HG02938 (cell line): ENCODE data around the gene LMF2.
"Not testable (repeated sequence)": the region's sequence is repeated elsewhere in the genome, so short reads cannot be mapped to it uniquely, and the experiment has no call there.

Source experiments
- ATAC-seq: cut with Tn5 transposase; IDR thresholded peaks from one replicate; pipeline ENCODE4 v1.9.1; 2021; ENCODE audit warnings: mild to moderate bottlenecking, moderate library complexity; ENCODE audit not compliant: unreplicated experiment

Gene LMF2, protein sequence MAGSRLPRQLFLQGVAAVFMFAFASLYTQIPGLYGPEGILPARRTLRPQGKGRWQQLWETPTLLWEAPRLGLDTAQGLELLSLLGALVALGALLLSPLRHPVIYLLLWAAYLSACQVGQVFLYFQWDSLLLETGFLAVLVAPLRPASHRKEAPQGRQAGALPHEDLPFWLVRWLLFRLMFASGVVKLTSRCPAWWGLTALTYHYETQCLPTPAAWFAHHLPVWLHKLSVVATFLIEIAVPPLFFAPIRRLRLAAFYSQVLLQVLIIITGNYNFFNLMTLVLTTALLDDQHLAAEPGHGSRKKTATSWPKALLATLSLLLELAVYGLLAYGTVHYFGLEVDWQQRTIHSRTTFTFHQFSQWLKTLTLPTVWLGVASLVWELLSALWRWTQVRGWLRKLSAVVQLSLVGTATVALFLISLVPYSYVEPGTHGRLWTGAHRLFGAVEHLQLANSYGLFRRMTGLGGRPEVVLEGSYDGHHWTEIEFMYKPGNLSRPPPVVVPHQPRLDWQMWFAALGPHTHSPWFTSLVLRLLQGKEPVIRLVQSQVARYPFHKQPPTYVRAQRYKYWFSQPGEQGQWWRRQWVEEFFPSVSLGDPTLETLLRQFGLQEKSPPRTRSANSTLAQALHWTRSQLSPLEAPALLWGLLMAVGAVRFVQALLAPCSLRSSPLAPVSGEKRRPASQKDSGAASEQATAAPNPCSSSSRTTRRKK

DNA sequence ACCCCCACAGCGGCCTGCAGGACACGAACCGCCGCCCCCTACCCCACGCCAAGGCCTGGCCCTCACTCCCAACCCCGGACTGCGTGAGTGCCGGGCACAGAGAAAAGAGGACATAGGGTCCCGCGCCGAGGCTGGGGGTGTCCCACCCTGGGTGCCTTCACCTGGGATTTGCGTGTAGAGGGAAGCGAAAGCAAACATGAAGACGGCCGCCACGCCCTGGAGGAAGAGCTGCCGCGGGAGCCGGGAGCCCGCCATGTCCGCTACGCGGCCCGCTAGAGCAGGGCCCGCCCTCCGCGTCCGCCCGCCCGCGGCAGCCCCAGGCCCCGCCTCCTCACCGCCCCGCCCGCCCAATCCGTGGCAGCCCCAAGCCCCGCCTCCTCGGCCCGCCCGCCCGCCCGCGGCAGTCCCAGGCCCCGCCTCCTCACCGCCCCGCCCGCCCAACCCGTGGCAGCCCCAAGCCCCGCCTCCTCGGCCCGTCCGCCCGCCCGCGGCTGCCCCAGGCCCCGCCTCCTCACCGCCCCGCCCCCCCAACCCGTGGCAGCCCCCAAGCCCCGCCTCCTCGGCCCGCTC lies at the start of gene LMF2:
LMF2 (minus strand) TSS at position 282 of the 570 bp plus-strand sequence; CDS start at position 255, 27 bp downstream.
- peak; percentile 46 for ATAC-seq

DNA sequence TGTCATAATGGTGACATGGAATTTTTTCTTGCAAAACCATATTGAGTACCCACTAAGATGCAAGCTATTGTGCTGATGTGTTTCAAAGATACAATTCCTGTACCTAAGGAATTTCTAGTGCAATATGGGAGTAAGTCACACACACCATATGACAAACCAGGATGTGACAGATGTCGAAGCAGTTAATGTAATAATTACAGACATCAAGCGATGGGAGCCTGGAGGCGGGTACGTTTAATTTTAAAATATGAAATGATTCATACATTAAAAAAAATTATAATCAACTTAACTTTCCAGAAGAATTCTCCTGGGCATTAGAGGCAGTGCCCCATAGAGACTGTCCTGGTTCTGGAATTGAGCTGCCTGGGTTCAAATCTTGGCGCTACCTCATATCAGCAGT lies 49.2 kb upstream of the LMF2 start:
- ATAC-seq = no peak

DNA sequence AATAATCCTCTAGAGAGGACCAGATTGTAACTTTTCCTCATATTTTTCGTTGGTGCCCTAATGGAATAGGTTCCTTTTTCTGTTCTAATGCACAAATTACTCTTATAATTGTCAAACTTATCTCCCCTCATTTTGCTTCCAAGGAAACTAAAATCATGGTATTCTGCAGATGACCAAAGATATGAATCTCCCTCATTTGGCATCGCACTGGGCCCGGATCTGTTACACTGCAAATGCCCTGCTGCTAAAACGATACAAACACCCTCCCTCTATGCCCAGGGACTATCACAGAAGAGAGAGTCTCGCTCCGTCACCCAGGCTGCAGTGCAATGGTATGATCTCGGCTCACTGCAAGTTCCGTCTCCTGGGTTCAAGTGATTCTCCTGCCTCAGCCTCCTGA lies 45.8 kb upstream of the LMF2 start:
- no peak for ATAC-seq

DNA sequence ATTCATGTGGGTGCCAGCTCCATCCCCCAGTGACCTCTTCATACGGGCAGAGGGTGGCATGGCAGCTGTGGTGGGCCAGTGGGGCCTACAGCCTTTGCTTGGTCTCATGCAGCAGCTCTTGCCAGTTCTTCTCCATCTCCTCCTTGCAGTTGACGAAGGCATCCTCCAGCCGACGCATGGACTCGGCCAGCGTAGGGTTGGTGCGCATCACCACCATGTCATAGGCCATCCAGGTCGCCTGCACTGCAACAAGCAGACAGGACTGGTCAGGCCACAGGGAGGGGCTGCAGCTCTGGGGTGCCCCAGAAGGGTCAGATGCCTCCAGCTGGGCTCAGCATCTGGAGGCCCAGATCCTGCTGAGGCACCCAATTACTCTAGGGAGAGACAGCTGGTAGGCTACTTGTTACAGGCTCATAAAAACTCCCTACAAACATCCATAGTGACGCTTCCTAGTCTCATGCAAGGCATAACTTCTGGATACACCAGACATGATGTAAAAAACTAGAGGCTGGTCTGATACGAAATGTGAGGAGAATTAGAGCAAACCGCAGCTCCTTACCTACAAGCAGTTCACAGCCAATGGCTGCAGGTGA lies 43.8 kb upstream of the LMF2 start:
- no peak for ATAC-seq

DNA sequence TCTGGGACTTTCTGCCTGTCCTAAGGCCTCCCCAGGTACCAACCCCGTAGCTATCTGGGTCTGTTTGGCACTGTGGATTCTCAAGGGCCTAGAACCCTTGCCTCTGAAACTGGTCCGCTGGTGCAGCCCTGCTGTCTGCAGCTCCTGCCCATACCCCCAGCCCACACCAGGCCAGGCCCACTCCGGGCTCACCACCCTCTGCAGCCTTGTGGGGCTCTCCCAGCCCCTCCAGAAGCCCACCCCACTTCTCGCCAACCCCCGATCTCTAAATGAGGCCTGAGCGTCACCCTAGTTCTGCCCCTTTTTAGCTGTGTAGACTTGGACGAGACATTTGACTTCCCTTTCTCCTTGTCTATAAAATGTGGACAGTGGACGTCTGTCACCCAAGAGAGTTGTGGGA lies 42.9 kb upstream of the LMF2 start:
- no peak for ATAC-seq

DNA sequence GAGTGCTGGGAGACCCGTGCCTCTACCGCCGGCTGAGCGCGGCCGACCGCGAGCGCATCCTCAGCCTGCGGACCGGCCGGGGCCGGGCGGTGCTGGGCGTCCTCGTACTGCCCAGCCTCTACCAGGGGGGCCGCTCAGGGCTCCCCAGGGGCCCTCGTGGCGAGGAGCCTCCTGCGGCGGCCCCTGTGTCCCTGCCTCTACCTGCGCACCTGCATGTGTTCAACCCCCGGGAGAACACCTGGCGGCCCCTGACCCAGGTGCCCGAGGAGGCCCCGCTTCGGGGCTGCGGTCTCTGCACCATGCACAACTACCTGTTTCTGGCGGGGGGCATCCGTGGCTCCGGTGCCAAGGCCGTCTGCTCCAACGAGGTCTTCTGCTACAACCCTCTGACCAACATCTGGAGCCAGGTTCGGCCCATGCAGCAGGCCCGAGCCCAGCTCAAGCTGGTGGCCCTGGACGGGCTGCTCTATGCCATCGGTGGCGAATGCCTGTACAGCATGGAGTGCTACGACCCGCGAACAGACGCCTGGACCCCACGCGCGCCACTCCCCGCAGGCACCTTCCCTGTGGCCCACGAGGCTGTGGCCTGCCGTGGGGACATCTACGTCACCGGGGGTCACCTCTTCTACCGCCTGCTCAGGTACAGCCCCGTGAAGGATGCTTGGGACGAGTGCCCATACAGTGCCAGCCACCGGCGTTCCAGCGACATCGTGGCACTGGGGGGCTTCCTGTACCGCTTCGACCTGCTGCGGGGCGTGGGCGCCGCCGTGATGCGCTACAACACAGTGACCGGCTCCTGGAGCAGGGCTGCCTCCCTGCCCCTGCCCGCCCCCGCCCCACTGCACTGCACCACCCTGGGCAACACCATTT lies 41.7 kb upstream of the LMF2 start:
- ATAC-seq = no peak

DNA sequence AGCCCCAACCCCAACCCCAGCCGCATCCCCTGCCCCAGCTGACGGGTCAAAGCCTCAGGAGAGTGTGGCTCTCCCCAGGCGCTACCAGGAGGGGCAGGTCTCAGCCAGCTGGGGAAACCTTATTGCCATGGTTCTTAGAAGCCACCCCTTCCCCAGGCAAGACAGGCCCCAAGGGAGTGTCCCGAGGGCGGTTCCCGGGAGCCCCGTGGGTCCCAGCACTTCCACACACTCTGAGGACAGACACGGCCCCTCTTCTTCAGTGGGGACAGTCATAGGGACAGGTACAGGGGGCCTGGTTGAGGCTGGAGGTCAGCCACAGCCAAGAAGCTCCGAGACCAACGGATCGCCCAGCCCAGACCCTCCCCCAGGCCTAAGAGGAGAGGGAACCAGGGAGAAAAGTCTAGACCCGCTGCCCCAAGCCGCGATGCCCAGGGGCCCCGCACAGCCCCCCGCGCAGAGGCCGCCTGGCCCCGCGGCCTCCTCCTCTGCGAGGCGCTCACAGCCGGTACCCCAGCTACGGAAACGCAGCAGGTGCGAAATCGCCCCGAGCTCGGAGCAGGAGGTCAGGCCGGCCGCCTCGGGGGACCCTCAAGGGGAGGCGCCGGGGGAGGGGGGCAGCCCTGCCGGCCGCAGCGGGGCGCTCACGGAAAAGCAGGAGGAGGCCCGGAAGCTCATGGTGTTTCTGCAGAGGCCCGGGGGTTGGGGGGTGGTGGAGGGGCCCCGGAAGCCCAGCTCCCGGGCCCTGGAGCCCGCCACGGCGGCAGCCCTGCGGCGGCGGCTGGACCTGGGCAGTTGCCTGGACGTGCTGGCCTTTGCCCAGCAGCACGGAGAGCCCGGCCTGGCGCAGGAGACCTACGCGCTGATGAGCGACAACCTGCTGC lies 40.8 kb upstream of the LMF2 start:
- no peak for ATAC-seq

DNA sequence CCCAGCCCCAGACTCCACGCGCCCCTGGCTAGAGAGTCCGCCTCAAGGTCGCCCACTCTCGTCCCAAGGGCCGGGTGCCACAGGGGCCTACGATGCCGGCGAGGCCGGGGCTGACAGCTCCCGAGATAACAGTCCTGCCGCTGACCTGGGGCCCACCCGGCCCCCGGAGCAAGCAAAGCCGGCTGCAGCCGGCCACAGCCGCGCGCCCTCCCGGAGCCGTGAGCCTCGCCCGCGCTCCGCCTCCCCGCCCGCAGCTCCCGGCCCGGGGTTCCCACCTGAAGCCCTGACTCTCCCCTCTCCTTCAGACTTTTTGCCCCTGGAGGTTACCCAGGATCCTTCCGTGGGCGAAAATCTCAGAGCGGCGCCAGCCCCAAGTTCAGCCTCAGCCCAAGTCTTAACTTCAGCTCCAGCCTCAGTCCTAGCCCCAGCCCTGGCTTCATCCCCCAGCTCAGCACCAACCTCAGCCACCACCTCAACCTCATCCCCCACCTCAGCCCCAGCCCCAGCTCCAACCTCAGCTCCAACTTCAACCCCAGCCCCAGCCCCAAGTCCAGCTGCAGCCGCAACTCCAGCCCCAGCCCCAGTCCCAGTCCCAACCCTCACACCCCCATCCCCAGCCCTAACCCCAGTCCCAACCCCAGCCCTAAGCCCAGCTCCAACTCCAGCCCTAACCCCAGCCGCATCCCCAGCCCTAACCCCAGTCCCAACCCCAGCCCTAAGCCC lies 39.9 kb upstream of the LMF2 start:
- ATAC-seq = no peak

DNA sequence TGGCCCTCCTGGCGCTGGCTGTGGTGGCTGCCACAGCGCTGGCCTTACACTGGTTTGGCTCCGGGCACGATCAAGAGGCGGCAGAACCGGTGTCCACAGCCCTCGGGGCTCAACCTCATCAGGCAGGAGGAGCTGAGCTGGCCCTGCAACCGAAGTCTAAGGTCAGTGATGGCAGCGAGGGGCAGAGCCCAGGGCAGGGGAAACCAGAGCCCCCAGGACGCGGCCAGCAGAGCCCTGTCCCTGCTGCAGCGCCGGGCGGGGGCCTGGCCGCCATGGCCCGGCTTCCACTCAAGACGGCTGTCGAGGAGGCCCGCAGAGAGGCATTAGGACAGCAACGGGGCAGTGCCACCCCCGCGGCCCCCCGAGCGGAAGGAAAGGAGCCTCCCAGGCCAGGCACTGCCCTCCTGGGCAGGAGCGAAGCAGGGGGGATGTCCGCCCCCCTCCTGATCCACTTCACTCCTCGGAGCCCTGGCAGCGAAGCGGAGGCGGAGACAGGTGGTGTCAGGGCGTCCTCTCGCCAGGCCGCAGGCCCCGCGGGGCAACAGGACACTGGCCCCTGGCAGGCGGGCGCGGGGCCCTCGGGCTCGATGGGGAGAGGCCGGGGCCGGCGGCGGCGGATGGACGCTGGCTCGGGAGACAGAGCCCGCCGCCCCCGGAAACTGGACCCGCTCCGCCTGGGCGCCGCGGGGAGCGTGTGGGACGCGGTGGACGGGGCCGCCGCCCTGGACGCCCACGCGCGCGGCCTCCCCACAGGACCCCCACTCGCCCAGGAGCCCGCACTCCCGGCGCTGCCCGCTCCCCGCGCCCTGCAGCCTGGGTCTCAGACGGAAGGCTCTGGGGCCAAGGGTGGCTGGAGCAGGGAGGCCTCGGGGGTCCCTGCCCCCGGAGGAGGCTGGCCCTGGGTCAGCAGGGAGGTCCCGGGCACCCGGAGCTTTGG lies 39.1 kb upstream of the LMF2 start:
- ATAC-seq = no peak

DNA sequence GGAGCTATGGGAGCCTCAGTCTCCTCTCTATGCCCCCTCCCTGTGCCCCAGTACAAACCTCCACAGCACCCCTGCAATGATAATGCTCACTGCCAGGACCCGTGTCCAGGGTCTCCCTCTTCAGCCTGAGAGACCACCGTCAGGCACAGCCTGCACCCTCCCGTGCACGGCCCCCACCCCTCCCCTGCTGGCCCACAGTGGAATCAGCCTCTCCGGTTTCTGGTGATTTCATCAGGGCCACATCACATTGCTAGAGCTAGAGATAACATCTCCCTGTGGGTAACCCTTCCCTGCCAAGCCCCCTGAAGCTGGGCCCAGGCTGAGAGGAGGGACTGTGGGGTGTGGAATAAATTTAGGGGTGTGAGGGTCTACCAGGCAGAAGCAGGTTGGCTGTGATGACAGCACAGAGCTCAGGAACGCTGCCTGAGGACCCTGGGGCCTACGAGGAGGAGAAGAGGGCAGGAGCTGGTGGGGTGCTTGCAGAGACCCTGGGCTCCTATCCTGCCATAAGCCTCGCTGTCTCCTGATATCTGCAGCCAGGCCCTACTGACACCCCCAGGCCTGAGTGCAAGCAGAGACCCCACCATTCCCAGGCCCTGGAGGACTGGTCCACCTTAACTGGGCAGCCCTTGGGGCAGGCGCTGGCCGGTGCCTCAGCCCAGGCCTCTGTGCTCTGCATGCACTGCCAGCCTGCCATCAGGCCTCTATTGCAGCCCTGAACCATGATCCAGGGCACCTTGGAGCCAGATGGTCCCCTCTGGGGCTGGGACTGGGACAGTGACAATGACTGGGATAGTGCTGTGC lies 38.2 kb upstream of the LMF2 start, which contains the start of gene KLHDC7B:
KLHDC7B (plus strand) TSS at position 378 of the 804 bp plus-strand sequence; CDS start at position 723, 345 bp downstream.
- ATAC-seq = no peak

DNA sequence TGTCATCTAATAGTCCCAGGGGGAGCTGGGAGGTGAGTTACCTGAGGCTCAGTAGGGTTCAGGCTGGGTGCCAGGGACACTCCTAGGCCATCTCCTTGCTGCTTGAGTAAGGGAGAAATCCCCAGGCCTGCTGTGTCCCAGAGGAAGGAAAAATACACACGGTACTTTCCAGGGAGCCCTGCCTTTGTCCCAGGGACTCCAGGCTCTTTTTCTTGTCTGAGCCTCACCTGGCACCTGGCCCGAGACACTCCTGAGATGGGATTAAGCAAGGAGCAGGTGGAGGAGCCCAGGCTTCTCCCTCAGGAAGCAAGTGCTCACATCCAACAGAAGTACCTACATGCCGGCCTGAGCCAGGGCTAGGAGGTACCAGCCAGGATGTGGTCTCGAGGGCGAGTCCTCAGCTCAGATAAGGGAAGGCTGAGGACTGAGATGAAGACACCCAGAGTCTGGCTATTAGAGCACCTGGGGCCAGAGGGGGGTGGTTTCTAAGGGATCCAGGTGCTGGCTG lies 37.3 kb upstream of the LMF2 start:
- ATAC-seq = no peak

DNA sequence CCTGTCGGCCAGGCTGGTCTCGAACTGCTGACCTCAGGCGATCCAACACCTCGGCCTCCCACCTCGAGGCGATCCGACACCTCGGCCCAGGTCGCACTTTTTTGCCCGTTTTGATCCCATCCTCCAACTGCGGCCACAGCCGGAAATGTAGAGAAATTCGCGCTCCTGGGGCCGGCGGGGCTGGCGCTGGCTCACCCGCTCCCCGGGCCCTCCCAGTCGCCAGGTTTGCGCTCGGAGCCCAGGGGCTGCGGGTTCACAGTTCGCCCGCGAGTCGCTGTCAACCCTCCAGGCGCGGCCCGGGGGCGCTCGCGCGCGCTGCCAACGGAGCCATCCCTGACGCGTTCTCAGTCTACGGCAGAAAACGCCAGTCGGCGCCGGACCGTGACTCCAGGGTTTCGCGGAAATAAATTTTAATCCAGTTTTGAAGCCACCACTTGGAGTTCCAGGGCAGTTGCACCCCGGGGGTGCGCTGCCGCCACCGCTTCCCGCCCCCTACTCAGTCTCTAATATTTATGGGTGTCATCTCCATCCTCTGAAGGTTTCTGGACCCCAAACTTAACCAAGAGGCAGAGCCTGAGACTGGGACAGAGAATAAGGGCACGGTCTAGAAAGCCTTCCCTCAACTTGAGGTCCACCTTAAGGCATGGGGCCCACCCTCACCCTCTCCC lies 36.7 kb upstream of the LMF2 start:
- ATAC-seq = no peak

DNA sequence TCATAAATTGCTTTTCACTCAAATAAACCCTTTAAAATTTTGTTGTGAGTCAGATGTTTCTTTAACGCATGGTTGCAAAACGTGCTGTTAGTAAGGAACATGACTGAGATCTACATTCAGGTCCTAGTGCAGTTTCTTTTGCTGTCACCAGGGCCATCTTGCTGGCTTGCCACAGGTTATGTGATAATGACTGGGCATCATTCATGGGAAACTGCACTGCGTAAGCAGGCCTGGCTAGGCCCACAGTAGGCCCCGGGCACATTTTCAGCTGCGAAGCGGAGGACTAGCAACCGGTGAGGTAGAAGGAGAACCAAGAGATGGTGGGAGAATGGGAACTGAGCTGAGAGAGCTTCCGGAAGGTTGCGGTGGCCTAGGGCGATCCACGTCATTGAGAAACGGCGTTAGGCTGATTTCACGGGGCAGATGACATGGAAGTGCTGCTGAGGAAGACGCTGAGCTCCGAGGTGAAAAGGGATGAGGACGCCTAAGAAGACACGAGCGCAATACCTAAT lies 35.0 kb upstream of the LMF2 start:
- no peak for ATAC-seq

DNA sequence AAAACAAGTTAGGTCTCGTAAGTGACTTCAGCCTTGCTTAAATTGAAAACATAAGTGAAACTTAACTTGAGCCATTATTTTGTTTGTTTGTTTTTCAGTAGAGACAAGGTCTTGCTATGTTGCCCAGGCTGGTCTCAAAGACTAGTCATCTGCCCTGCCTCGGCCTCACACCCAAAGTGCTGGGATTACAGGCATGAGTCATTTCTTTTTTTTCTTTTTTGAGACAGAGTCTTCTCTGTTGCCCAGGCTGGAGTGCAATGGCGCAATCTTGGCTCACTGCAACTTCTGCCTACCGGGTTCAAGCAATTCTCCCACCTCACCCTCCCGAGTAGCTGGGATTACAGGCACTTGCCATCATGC lies 34.1 kb upstream of the LMF2 start:
- not testable (repeated sequence) for ATAC-seq

DNA sequence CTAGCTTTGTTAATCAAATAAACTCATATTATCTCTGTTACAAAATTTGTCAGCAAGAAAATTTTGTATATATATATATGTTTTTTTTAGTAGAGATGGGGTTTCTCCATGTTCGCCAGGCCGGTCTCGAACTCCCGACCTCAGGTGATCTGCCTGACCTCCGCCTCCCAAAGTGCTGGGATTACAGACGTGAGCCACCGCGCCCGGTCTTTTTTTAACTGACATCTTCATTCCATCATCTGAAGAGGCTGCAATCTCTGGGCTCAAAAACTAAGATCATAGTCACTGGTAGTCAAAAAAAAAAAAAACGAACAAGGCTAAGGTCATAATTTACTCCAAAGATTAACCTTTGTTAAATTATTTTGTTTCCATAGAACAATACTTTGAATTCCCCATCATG lies 32.9 kb upstream of the LMF2 start:
- no peak for ATAC-seq

DNA sequence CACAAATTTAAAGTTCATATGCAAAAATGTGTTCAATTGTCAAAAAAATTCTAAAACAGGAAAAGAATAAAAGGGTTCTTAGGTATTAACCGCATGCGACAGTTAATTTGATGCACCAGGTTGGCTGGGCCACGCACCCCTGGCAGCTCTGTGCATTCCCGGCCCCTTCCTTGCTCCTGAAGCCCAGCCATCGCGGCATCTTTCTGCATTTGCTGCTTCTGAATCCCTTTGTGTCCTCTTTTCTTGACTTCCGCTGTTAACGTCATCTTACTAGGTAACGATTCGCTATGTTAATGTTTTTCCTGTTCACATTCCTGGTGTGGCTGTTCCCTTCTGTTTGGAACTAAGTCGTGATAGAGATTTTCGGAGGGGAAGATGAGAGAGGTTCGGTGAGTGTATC lies 30.3 kb upstream of the LMF2 start:
- no peak for ATAC-seq
